Stimulated activated CD8-positive, alpha-beta memory T cell treated with anti-CD3 and anti-CD28 coated beads, Interleukin-12 subunit alpha, Interleukin-12 subunit beta, amount 100 ng/mL, for 24 hours (primary cell): ENCODE measurements around the gene D2HGDH.
"Not testable (repeated sequence)": the region's sequence is repeated elsewhere in the genome, so short reads cannot be mapped to it uniquely, and the experiment has no call there.

Source experiments
- DNase-seq: peaks from one replicate; pipeline ENCODE4 v3.0.0-alpha.2; 2020; ENCODE audit errors: extremely low read depth

D2HGDH gene

GRCh38 chr2:241724975-241725870 is 9.2 kb upstream of the D2HGDH start:
- no peak for DNase-seq

DNA sequence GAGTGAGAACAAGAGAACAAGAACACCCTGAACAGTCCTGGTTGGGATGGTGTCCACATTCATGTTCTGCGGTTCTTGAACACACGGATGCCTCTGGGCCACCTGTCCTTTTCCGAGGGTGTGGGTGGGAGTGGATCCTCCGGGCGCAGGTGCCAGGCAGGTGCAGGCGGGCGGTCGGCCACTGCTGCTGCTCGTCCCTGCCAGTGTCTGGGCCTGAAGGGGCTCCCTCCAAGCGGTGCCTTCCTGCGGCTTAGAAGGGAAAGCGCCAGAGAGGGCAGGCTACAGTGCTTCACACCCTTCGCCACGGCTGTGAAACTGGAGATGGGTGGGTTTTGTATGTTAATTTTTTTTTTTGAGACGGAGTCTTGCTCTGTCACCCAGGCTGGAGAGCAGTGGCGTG is 8.0 kb upstream of the D2HGDH start:
- DNase-seq: no peak

DNA sequence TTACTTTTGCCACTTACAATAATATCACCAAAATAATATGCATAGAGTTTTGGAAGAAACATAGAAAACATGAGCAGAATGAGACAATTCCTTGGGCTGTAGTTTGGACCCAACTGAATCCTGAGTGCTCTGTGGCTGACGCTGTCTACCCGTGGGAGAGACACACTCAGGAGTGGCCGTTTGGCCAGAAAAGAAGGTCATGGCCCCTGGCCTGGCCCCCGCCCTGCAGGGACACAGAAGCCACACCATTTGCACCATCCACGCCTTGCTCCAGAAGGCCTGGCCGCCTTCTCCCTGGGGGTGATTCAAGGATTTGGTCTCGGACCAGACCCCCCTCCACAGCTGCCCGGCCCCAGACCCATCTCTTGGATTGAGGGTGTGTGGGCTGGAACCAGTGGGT is 6.4 kb upstream of the D2HGDH start:
- no peak for DNase-seq

DNA sequence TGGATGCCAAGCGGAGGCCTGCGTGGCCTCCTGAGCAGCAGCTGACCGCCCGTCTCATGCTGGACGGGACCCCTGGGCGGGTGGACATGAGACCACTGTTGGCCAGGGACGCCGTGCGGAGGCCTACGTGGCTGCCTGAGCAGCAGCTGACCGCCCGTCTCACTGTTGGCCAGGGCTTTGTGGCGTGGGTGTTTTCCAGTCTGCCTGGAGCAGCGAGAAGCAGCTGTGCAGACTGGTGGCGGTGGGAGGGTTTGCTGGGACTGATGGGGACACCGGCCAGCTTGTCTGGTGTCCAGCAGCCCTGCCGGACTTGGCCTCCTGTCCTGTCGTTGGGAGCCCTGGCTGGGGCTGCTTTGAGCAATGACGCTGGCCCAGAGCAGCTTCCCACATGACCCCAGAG is 5.8 kb upstream of the D2HGDH start:
- DNase-seq: no peak

- no peak for DNase-seq
These were observed 4.6 kb upstream of the D2HGDH start for GRCh38 chr2:241729868-241730267.

- DNase-seq: no peak
These were observed 3.6 kb upstream of the D2HGDH start for GRCh38 chr2:241730671-241731293.

DNA sequence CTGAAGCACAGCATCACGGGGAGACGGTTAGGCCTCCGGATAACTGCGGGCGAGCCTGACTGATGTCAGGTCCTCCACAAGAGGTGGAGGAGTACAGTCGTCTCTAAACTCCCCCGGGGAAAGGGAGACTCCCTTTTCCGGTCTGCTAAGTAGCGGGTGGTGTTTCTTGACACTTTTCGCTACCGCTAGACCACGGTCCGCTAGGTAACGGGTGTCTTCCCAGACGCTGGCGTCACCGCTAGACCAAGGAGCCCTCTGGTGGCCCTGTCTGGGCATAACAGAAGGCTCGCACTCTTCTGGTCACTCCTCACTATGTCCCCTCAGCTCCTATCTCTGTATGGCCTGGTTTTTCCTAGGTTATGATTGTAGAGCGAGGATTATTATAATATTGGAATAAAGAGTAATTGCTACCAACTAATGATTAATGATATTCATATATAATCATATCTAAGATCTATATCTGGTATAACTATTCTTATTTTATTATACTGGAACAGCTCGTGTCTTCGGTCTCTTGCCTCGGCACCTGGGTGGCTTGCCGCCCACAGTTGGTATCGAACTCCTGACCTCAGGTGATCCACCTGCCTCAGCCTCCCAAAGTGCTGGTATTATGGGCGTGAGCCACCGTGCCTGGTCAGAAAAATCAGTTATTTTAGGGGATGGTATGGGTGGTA is 1.8 kb upstream of the D2HGDH start:
- DNase-seq: not testable (repeated sequence)

GRCh38 chr2:241733391-241734207 is 831 bp upstream of the D2HGDH start:
- no peak for DNase-seq

- DNase-seq: no peak
These were observed 293 bp upstream of the D2HGDH start for GRCh38 chr2:241734208-241734466.

GRCh38 chr2:241736111-241736510 is 1.7 kb downstream of the D2HGDH start:
- DNase-seq: no peak

GRCh38 chr2:241738040-241738686 is 3.7 kb downstream of the D2HGDH start:
- DNase-seq: no peak

- DNase-seq: no peak
These were observed 4.7 kb downstream of the D2HGDH start for GRCh38 chr2:241739177-241739576.

GRCh38 chr2:241739651-241740050 is 5.2 kb downstream of the D2HGDH start:
- DNase-seq: no peak

- no peak for DNase-seq
These were observed 6.6 kb downstream of the D2HGDH start for GRCh38 chr2:241741016-241741415.

GRCh38 chr2:241742320-241742939 is 8.0 kb downstream of the D2HGDH start:
- no peak for DNase-seq

GRCh38 chr2:241743008-241743407 is 8.6 kb downstream of the D2HGDH start:
- not testable (repeated sequence) for DNase-seq

GRCh38 chr2:241743620-241744019 is 9.2 kb downstream of the D2HGDH start:
- DNase-seq: no peak

DNA sequence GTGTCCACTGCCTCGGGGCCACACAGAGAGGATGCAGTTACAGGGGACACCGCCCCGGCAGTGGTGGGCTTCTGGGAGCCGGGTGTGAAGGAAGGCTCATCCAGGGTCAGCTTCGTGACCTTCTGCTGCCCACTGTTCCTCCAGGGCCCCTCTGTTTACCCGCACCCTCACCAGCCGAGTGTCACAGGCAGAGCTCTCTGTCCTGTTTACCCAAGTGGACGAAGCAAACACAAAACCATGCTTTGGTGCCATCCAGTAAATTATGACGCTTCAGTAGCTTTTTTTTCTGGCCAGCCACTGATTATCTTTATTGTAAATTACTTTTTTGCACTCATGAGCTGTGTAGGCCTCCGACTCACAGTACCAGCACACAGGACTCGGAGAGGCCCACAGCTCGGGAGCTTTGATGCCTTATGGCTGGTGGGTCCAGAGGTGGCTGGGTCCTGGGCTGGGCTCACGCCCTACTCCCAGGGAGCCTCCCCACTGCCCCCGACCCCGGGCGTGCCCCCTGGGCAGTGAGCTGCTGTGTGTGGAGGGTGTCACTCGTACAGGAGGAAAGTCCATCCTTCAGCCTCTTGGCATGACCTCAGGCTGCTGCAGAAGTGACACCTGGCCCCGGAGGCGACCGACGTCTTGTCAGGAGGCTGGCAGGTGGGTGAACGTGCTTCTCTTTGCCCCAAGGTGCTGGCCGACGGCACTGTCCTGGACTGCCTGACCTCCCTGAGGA is 9.8 kb downstream of the D2HGDH start:
- DNase-seq: no peak

DNA sequence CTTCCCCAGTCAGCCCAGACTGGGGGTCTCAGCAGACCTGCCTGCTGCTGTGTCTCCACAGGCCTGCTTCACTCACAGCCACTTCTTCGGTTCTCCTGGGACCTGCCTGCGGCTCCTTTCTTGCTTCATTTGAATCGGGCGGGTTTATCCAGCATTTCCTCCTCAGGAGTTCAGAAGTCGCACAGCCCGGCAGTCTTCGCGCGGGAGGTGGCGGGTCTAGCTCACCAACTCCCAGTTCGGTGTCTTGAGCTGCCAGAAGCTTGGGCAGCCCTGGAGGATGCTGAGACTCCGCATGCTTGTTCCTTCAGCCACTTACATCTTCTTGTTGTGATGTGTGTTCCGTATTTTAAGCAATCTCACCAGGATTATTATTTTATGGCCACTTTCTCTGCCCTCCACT is 10.8 kb downstream of the D2HGDH start:
- no peak for DNase-seq

DNA sequence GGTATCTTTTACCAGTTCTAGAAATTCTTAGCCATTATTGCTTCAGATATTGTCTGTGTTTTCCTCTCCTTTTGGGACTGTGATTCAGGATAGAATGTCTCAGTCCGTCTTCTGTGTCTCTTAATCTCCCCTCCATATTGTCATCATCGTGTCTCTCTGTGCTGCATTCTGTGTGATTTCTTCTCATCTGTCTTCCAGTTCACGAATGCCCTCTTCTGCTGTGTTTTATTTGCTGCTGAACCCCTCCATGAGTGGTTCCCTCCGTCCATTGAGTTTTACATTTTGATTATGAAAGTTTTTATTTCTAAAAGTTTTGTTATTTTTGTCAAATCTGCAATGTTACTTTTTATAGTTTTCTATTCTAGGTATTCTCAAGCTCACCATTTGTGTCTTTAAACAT is 11.7 kb downstream of the D2HGDH start:
- no peak for DNase-seq
